Smooth muscle cell (in vitro differentiated cells): ENCODE results near the gene RHEBL1. TPM values are rescaled to one million over a fixed set of nuclear protein-coding genes. Genes with fewer than 3 reads are reported as not detected.

Experiments used
- DNase-seq: peaks from one replicate; lab custom pipeline; 2025; ENCODE audit not compliant: unreplicated experiment; lab: John Stamatoyannopoulos, UW
- H2AFZ ChIP-seq: fragments of 200-600 bp; sonication (generic); 2 replicates; pipeline ENCODE4 v1.6.0; 2016; ENCODE audit warnings: antibody characterized with exemption, low read depth, mild to moderate bottlenecking
- H3F3A ChIP-seq: fragments of 200-600 bp; sonication (generic); 2 replicates; pipeline ENCODE4 v1.6.0; 2017; ENCODE audit warnings: antibody characterized with exemption, low read depth
- H3K27ac ChIP-seq: fragments of 200-600 bp; sonication (generic); 2 replicates; pipeline ENCODE4 v1.5.1; 2016; ENCODE audit warnings: low read depth, mild to moderate bottlenecking
- H3K27me3 ChIP-seq: fragments of 200-600 bp; sonication (generic); 2 replicates; pipeline ENCODE4 v1.6.1; 2016; ENCODE audit warnings: low read depth, mild to moderate bottlenecking
- H3K36me3 ChIP-seq: fragments of 200-600 bp; sonication (generic); 2 replicates; pipeline ENCODE4 v1.5.1; 2016; ENCODE audit warnings: low read depth
- H3K4me1 ChIP-seq: fragments of 200-600 bp; sonication (generic); 2 replicates; pipeline ENCODE4 v1.5.1; 2016; ENCODE audit warnings: low read depth
- H3K4me2 ChIP-seq: fragments of 200-600 bp; sonication (generic); 2 replicates; pipeline ENCODE4 v1.6.0; 2016; ENCODE audit warnings: mild to moderate bottlenecking
- H3K4me3 ChIP-seq: fragments of 200-600 bp; sonication (generic); 2 replicates; pipeline ENCODE4 v1.5.1; 2016; ENCODE audit warnings: mild to moderate bottlenecking
- H3K79me2 ChIP-seq: fragments of 200-600 bp; sonication (generic); 2 replicates; pipeline ENCODE4 v1.6.0; 2016; ENCODE audit warnings: low read depth, mild to moderate bottlenecking
- H3K9ac ChIP-seq: fragments of 200-600 bp; sonication (generic); 2 replicates; pipeline ENCODE4 v1.6.0; 2016; ENCODE audit warnings: low read depth
- H3K9me3 ChIP-seq: fragments of 200-600 bp; sonication (generic); replicated peaks from 2 replicates; pipeline ENCODE4 v1.5.1; 2016; ENCODE audit warnings: low read depth
- H4K20me1 ChIP-seq: fragments of 200-600 bp; sonication (generic); 2 replicates; pipeline ENCODE4 v1.6.0; 2016; ENCODE audit warnings: low read depth
- WGBS: methylation state at CpG from one replicate; pipeline ENCODE4 v1.1.7; 2016; ENCODE audit warnings: low lambda C conversion rate; 5-methylcytosine and 5-hydroxymethylcytosine counted together
- polyA plus RNA-seq: library from polyadenylated mRNA; unstranded; fragments of >200 nt; fragmentation: Nextera tagmentation; extraction: Ambion mirVana; gene quantifications from 2 replicates; pipeline ENCODE4 v1.2.1, GENCODE V29; 2016
- total RNA-seq: library from RNA; depleted of rRNA; stranded (reverse); fragments of >200 nt; gene quantifications from 2 replicates; pipeline ENCODE4 v1.2.3, GENCODE V29; 2014
- TF ChIP-seq, protein P1 (sequence below): fragments of 200-600 bp; sonication (generic); IDR thresholded peaks from 2 replicates; pipeline ENCODE4 v1.5.1; 2017; ENCODE audit warnings: borderline replicate concordance, mild to moderate bottlenecking, antibody characterized with exemption; ENCODE audit not compliant: insufficient read depth, poor library complexity, severe bottlenecking

The RHEBL1 gene
- total and polyA plus RNA-seq, 2 experiments from 2014 or later = 0.76 to 2.1 TPM

DNA sequence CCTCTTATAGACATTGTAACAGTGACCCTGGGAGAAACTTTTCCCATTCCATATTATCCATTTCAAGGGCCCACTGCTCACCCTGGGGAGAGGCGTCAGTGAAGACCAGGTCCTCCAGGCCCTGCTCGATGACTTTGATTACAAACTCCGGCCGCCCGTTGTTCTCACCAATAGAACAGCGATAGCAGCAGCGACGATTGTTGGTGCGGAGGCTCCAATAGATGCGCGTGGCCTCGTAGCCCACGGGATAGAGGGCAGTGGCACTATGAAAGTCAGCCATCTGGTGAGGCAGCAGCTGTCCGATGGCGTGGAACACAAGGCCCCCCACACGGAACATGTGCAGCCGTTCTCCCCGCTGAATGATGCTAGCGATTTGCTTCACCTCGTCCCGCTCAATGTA is 43.7 kb downstream of the RHEBL1 start:
- H3K4me1 ChIP-seq = no peaks in the 10 kb centered on the region
- H3K9me3 ChIP-seq = no peaks in the 10 kb centered on the region
- no peak overlapping the region for H3K4me3 ChIP-seq
- no peak overlapping the region for H3K4me2 ChIP-seq
- H3F3A ChIP-seq = peaks cover 4% of the 10 kb centered on the region
- H3K36me3 ChIP-seq = no peaks in the 10 kb centered on the region
- no peaks in the 10 kb centered on the region for H3K79me2 ChIP-seq
- TF ChIP-seq, protein P1, sequence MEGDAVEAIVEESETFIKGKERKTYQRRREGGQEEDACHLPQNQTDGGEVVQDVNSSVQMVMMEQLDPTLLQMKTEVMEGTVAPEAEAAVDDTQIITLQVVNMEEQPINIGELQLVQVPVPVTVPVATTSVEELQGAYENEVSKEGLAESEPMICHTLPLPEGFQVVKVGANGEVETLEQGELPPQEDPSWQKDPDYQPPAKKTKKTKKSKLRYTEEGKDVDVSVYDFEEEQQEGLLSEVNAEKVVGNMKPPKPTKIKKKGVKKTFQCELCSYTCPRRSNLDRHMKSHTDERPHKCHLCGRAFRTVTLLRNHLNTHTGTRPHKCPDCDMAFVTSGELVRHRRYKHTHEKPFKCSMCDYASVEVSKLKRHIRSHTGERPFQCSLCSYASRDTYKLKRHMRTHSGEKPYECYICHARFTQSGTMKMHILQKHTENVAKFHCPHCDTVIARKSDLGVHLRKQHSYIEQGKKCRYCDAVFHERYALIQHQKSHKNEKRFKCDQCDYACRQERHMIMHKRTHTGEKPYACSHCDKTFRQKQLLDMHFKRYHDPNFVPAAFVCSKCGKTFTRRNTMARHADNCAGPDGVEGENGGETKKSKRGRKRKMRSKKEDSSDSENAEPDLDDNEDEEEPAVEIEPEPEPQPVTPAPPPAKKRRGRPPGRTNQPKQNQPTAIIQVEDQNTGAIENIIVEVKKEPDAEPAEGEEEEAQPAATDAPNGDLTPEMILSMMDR = no peak
- WGBS = 97% methylated on average over 21 of the region's 21 CpGs
- H4K20me1 ChIP-seq = no peaks in the 10 kb centered on the region
- no peak overlapping the region for H3K27ac ChIP-seq
- DNase-seq = no peak
- no peaks in the 10 kb centered on the region for H3K27me3 ChIP-seq
- no peak overlapping the region for H3K9ac ChIP-seq
- H2AFZ ChIP-seq = no peak overlapping the region

DNA sequence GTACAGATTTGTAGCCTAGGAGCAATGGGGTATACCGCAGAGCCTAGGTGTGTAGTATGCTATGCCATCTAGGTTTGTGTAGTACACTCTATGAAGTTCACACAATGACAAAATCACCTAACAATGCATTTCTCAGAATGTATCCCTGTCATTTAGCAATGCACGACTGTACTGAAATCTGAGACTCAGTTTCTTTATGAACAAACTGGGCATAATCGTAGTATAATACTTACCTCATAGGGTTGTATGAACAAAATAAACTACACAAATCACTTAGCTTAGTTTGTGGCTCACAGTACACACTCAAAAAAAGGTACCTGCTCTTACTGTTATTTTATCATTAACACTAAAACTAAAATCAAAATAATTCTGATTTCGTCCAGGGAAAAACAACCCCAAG is 44.3 kb downstream of the RHEBL1 start:
- no peak overlapping the region for H3K4me3 ChIP-seq
- H2AFZ ChIP-seq = no peak overlapping the region
- peaks cover 4% of the 10 kb centered on the region for H3F3A ChIP-seq
- TF ChIP-seq, protein P1 = no peak
- no peak overlapping the region for H3K4me2 ChIP-seq
- no peaks in the 10 kb centered on the region for H3K36me3 ChIP-seq
- H3K9ac ChIP-seq = no peak overlapping the region
- no peak for DNase-seq
- H3K27me3 ChIP-seq = no peaks in the 10 kb centered on the region
- 94% methylated on average over 4 of the region's 4 CpGs for WGBS
- no peaks in the 10 kb centered on the region for H3K79me2 ChIP-seq
- no peaks in the 10 kb centered on the region for H3K9me3 ChIP-seq
- no peaks in the 10 kb centered on the region for H3K4me1 ChIP-seq
- no peaks in the 10 kb centered on the region for H4K20me1 ChIP-seq
- no peak overlapping the region for H3K27ac ChIP-seq

DNA sequence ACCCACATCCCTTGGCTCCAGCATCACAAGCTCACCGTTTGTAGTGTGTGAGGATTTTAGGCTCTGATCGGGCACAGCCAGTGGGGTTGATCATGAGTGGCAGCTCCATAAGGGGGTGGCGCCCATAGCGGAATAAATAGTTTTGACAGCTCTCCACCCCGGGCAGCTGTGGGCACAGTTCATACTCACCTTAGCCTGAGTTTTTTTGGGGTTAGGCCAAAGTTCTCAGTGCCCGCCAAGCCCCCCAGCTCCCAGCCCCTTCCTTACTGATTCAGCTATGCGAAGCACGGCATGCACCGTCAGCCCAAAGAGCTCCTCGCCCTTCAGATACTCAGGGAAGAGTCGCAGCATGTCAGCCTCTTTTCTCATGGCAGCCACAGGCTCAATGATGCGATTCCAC is 45.2 kb downstream of the RHEBL1 start:
- Histone ChIP-seq H3K36me3 (no peaks in the 10 kb centered on the region), H3K79me2 (no peaks in the 10 kb centered on the region), H3K4me1 (no peaks in the 10 kb centered on the region), H3K27me3 (no peaks in the 10 kb centered on the region), H3K9me3 (no peaks in the 10 kb centered on the region), H3F3A (peaks cover 8% of the 10 kb centered on the region), H4K20me1 (no peaks in the 10 kb centered on the region), H3K4me2 (no peak overlapping the region), H3K27ac (no peak overlapping the region), H2AFZ (no peak overlapping the region), H3K4me3 (no peak overlapping the region), H3K9ac (no peak overlapping the region)
- DNase-seq = no peak
- 97% methylated on average over 12 of the region's 12 CpGs for WGBS
- TF ChIP-seq, protein P1 = no peak

DNA sequence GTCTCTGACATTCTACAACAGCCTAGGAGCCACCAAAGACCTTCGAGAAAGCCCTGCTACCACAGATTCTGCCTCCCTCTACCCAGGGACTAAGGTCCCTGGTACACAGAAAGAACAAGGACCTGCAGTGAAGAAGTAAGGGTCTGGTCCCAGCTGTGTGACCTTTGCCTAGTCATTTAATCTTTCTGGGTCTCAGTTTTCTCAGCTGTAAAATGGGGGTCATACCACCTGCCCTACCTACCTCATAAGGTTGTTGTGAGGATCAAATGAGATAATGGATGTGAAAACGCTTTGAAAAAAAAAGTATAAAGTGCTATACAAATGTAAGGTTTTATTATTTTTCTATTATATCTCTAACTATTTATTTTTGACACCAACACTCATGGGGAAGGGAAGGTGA is 46.0 kb downstream of the RHEBL1 start:
- no peak for DNase-seq
- Histone ChIP-seq H3K4me1 (no peaks in the 10 kb centered on the region), H3K79me2 (no peaks in the 10 kb centered on the region), H3K36me3 (no peaks in the 10 kb centered on the region), H3F3A (peaks cover 11% of the 10 kb centered on the region), H3K27ac (no peak overlapping the region), H3K4me3 (no peak overlapping the region), H4K20me1 (no peaks in the 10 kb centered on the region), H3K27me3 (no peaks in the 10 kb centered on the region), H3K9ac (no peak overlapping the region), H3K4me2 (no peak overlapping the region), H3K9me3 (no peaks in the 10 kb centered on the region), H2AFZ (no peak overlapping the region)
- 96% methylated on average over 2 of the region's 2 CpGs for WGBS
- TF ChIP-seq, protein P1 = no peak
